WTC11 (cell line): ENCODE results near the gene ANKRD33B. TPM values are rescaled to one million over a fixed set of nuclear protein-coding genes. Genes with fewer than 3 reads are reported as not detected.

Experiments
- ATAC-seq: fragments of 200-7000 bp; cut with Tn5 transposase; 2 replicates; pipeline ENCODE4 v1.10.0; 2021; ENCODE audit warnings: mild to moderate bottlenecking, moderate library complexity
- CTCF ChIA-PET: fragments of 300-600 bp; sonication (Branson Sonifier 250); formaldehyde crosslinking; loops from one replicate; lab custom pipeline; 2021; ENCODE audit warnings: antibody characterized with exemption; lab: Charles Lee
- POLR2A ChIA-PET: fragments of 350-600 bp; sonication (Branson Sonifier 250); formaldehyde crosslinking; loops from one replicate; lab custom pipeline; 2021; ENCODE audit warnings: antibody characterized with exemption; lab: Charles Lee
- DNase-seq: peaks from one replicate; pipeline ENCODE4 v3.0.0; 2021; ENCODE audit warnings: low spot score
- H3K27ac Mint-ChIP-seq: 2 replicates; pipeline ENCODE4 v1.8.0; 2021; ENCODE audit warnings: mixed read lengths
- H3K27me3 Mint-ChIP-seq: 2 replicates; pipeline ENCODE4 v1.8.0; 2021; ENCODE audit warnings: low read depth, mild to moderate bottlenecking, moderate library complexity, mixed read lengths
- H3K36me3 Mint-ChIP-seq: 2 replicates; pipeline ENCODE4 v1.8.0; 2021; ENCODE audit warnings: mixed read lengths
- H3K4me1 Mint-ChIP-seq: 2 replicates; pipeline ENCODE4 v1.8.0; 2022; ENCODE audit warnings: mixed read lengths
- H3K4me3 Mint-ChIP-seq: 2 replicates; pipeline ENCODE4 v1.8.0; 2021; ENCODE audit warnings: mild to moderate bottlenecking, moderate library complexity, mixed read lengths
- H3K9me3 Mint-ChIP-seq: 2 replicates; pipeline ENCODE4 v1.8.0; 2021; ENCODE audit warnings: mixed read lengths
- ARID4B ChIP-seq: sonication (generic); formaldehyde crosslinking; IDR thresholded peaks from 2 replicates; pipeline ENCODE4 v1.8.0; 2023; ENCODE audit warnings: missing genetic modification reagents, mild to moderate bottlenecking, borderline replicate concordance
- ATF1 ChIP-seq: sonication (generic); formaldehyde crosslinking; IDR thresholded peaks from 2 replicates; pipeline ENCODE4 v1.8.1; 2023; ENCODE audit warnings: mild to moderate bottlenecking, moderate library complexity, missing genetic modification reagents
- ATF2 ChIP-seq: sonication (generic); formaldehyde crosslinking; IDR thresholded peaks from 2 replicates; pipeline ENCODE4 v1.8.1; 2022; ENCODE audit warnings: low read depth, missing genetic modification reagents, borderline replicate concordance
- ATF6 ChIP-seq: sonication (generic); formaldehyde crosslinking; IDR thresholded peaks from 2 replicates; pipeline ENCODE4 v1.8.1; 2023; ENCODE audit warnings: mild to moderate bottlenecking, missing genetic modification reagents
- CTCF ChIP-seq: fragments of 200-600 bp; IDR thresholded peaks from 2 replicates; pipeline ENCODE4 v1.8.0; 2022; ENCODE audit warnings: antibody characterized with exemption
- ELF4 ChIP-seq: sonication (generic); formaldehyde crosslinking; IDR thresholded peaks from 2 replicates; pipeline ENCODE4 v1.8.1; 2022; ENCODE audit warnings: low read depth, mild to moderate bottlenecking, moderate library complexity, missing genetic modification reagents
- GABPB1 ChIP-seq: sonication (generic); formaldehyde crosslinking; IDR thresholded peaks from 2 replicates; pipeline ENCODE4 v1.8.1; 2023; ENCODE audit warnings: mild to moderate bottlenecking, missing genetic modification reagents
- GRHL2 ChIP-seq: fragments of 250-450 bp; sonication (Bioruptor Pico); IDR thresholded peaks from 2 replicates; pipeline ENCODE4 v1.8.0; 2022; ENCODE audit warnings: mild to moderate bottlenecking, moderate library complexity; ENCODE audit not compliant: insufficient replicate concordance, severe bottlenecking
- GTF2I ChIP-seq: fragments of 250-450 bp; sonication (Bioruptor Pico); conservative IDR thresholded peaks from 2 replicates; pipeline ENCODE4 v1.4.0; 2021; ENCODE audit warnings: mild to moderate bottlenecking
- KAT7 ChIP-seq: sonication (generic); formaldehyde crosslinking; IDR thresholded peaks from 2 replicates; pipeline ENCODE4 v1.8.1; 2023; ENCODE audit warnings: missing genetic modification reagents, mild to moderate bottlenecking, borderline replicate concordance
- NR3C1 ChIP-seq: sonication (generic); formaldehyde crosslinking; conservative IDR thresholded peaks from 2 replicates; pipeline ENCODE4 v1.8.1; 2023; ENCODE audit warnings: low read depth, mild to moderate bottlenecking, missing genetic modification reagents
- RELA ChIP-seq: sonication (generic); formaldehyde crosslinking; IDR thresholded peaks from 2 replicates; pipeline ENCODE4 v1.8.1; 2022; ENCODE audit warnings: missing genetic modification reagents, mild to moderate bottlenecking, borderline replicate concordance
- ZNF263 ChIP-seq: sonication (generic); formaldehyde crosslinking; IDR thresholded peaks from 2 replicates; pipeline ENCODE4 v1.8.1; 2022; ENCODE audit warnings: low read depth, mild to moderate bottlenecking, moderate library complexity, missing genetic modification reagents
- ZNF281 ChIP-seq: sonication (generic); formaldehyde crosslinking; IDR thresholded peaks from 2 replicates; pipeline ENCODE4 v1.8.0; 2023; ENCODE audit warnings: mild to moderate bottlenecking, missing genetic modification reagents
- ZNF317 ChIP-seq: sonication (generic); formaldehyde crosslinking; IDR thresholded peaks from 2 replicates; pipeline ENCODE4 v1.8.1; 2023; ENCODE audit warnings: low read depth, mild to moderate bottlenecking, moderate library complexity, missing genetic modification reagents, borderline replicate concordance
- ZNF416 ChIP-seq: fragments of 250-450 bp; sonication (Bioruptor Pico); IDR thresholded peaks from 2 replicates; pipeline ENCODE4 v1.9.0; 2021; ENCODE audit warnings: mild to moderate bottlenecking, inconsistent platforms
- ZNF671 ChIP-seq: fragments of 250-450 bp; sonication (Bioruptor Pico); IDR thresholded peaks from 2 replicates; pipeline ENCODE4 v1.8.0; 2021; ENCODE audit warnings: mild to moderate bottlenecking
- total RNA-seq: library from RNA; stranded (reverse); gene quantifications from 3 replicates; pipeline ENCODE4 v1.2.3, GENCODE V29; 2021

Gene ANKRD33B
- total RNA-seq, 1 experiment from 2014 or later: 9.2 TPM

GRCh38 chr5:10602031-10602806, 38.3 kb downstream of the ANKRD33B start:
- Mint-ChIP-seq H3K4me1 (peaks cover 13% of the 10 kb centered on the region), H3K27ac (no peak overlapping the region), H3K27me3 (no peaks in the 10 kb centered on the region; the same call in 1 of the 2 replicates), H3K36me3 (no peaks in the 10 kb centered on the region), H3K9me3 (peaks cover 4% of the 10 kb centered on the region; the same call in 1 of the 2 replicates), H3K4me3 (no peak overlapping the region)
- DNase-seq (no peak), ATAC-seq (peak; percentile 22; the same call in 1 of the 2 replicates)
- ChIA-PET POLR2A (interaction anchor here (0.7 kb wide), 1 partner anchor 150 kb away, joined by 5 read pairs; no protein-coding TSS in a partner anchor), CTCF (no interaction called here)
- TF ChIP-seq ZNF416 (CRISPR knock-in tag) (no peak), NR3C1 (CRISPR knock-in tag) (no peak), ZNF317 (CRISPR knock-in tag) (no peak), ATF1 (CRISPR knock-in tag) (no peak), ARID4B (CRISPR knock-in tag) (no peak), GABPB1 (CRISPR knock-in tag) (no peak), CTCF (no peak), ZNF671 (CRISPR knock-in tag) (no peak), GTF2I (CRISPR knock-in tag) (no peak), KAT7 (CRISPR knock-in tag) (no peak), GRHL2 (CRISPR knock-in tag) (no peak), ELF4 (no peak), ZNF281 (no peak), ATF2 (CRISPR knock-in tag) (no peak), RELA (CRISPR knock-in tag) (no peak), ATF6 (no peak), ZNF263 (no peak)
